ENCODE data around the gene MCM9.

GRCh38 chr6:118892355-118892991, 42.5 kb downstream of the MCM9 start:
- TF ChIP-seq CTCF (conservative IDR thresholded peaks at IDR 0.05 in 1 of 2, IDR thresholded peaks at IDR 0.05 in 1 of 2; ENCODE audit: low read depth in 1 of 2, low read length in 2 of 2) (no peak), EZH2 (IDR thresholded peaks at IDR 0.05; ENCODE audit: low read length, missing control alignments) (no peak)
